Upper lobe of left lung (tissue), 6 donors: ENCODE measurements around the gene SLC23A3. TPM values are rescaled to one million over a fixed set of nuclear protein-coding genes. Genes with fewer than 3 reads are reported as not detected.

Experiments used
- ATAC-seq, 2 donors: fragments of 200-7000 bp; cut with Tn5 transposase; one replicate each; pipeline ENCODE4 v1.9.1; 2022; ENCODE audit warnings: mild to moderate bottlenecking in 2 of 2, moderate library complexity in 2 of 2; ENCODE audit not compliant: low FRiP score in 2 of 2
- DNase-seq, 2 donors: peaks; one replicate each; pipeline ENCODE4 v3.0.0-alpha.2; 2019 to 2020
- H3K27ac ChIP-seq, 4 donors: fragments of 200-600 bp; sonication (generic); one replicate each; pipeline ENCODE4 v1.5.1; 2016 to 2019
- H3K27me3 ChIP-seq, 4 donors: fragments of 200-600 bp; sonication (generic); one replicate each; pipeline ENCODE4 v1.5.1; 2017 to 2019
- H3K36me3 ChIP-seq, 4 donors: fragments of 200-600 bp; sonication (generic); one replicate each; pipeline ENCODE4 v1.5.1; 2016 to 2019
- H3K4me1 ChIP-seq, 4 donors: fragments of 200-600 bp; sonication (generic); one replicate each; pipeline ENCODE4 v1.5.1; 2018 to 2019
- H3K4me3 ChIP-seq, 4 donors: fragments of 200-600 bp; sonication (generic); one replicate each; pipeline ENCODE4 v1.5.1; 2017 to 2019; ENCODE audit warnings: mild to moderate bottlenecking in 2 of 4, moderate library complexity in 1 of 4
- H3K9me3 ChIP-seq, 4 donors: fragments of 200-600 bp; sonication (generic); one replicate each; pipeline ENCODE4 v1.5.1; 2018 to 2019
- CTCF ChIP-seq, 6 experiments: fragments of 450-650 bp in 4 of 6; fragments of 200-600 bp in 2 of 6; sonication (generic) in 2 of 6; IDR thresholded peaks; one replicate each; pipeline ENCODE4 v1.5.1; 2016 to 2019; ENCODE audit warnings: antibody characterized with exemption in 6 of 6
- EP300 ChIP-seq, 4 donors: sonication (generic); formaldehyde crosslinking; IDR thresholded peaks; one replicate each; pipeline ENCODE4 v1.5.1; 2017; ENCODE audit warnings: antibody characterized with exemption in 4 of 4, control low read depth in 2 of 4
- POLR2A ChIP-seq, 4 donors: fragments of 450-650 bp; IDR thresholded peaks; one replicate each; pipeline ENCODE4 v1.5.1; 2016 to 2017; ENCODE audit warnings: antibody characterized with exemption in 4 of 4, mild to moderate bottlenecking in 2 of 4
- POLR2AphosphoS5 ChIP-seq, 2 donors: sonication (generic); formaldehyde crosslinking; IDR thresholded peaks; one replicate each; pipeline ENCODE4 v1.5.1; 2017; ENCODE audit warnings: antibody characterized with exemption in 2 of 2
- WGBS, 2 donors: methylation state at CpG; one replicate each; pipeline ENCODE4 v1.1.5; 2017 to 2018; 5-methylcytosine and 5-hydroxymethylcytosine counted together
- total RNA-seq, 6 donors: library from RNA; depleted of rRNA in 4 of 6; stranded (reverse); fragments of >200 nt in 4 of 6; gene quantifications; one replicate each; pipeline versions ENCODE4 v1.1.0 to v1.2.1, GENCODE V29; 2016 to 2021
- donor health status: DM: no; HTN: no; CAD: no; lungs with moderate emphysema.
- donor health status: DM: no; HTN: yes; CAD: no; lungs with severe emphysema.

SLC23A3 gene
- total RNA-seq, 6 donors from 2014 or later = 0.33 to 6.3 (median 2.6) TPM

GRCh38 chr2:219176818-219177551, 7.2 kb upstream of the SLC23A3 start, which contains the start of gene CNPPD1:
CNPPD1 (minus strand) TSS chr2:219176925; CDS start chr2:219176828, 97 bp downstream.
- TF ChIP-seq POLR2AphosphoS5 (IDR thresholded peaks at IDR 0.05) (peak; percentile 94 to 98), CTCF (IDR thresholded peaks at IDR 0.05) (peak in 4 of 6 experiments; percentile 12 to 39 (median 25)), EP300 (IDR thresholded peaks at IDR 0.05) (peak in 2 of 4 donors; percentile 3 to 6), POLR2A (IDR thresholded peaks at IDR 0.05) (peak; percentile 86 to 99 (median 88))
- Histone ChIP-seq H3K4me1 (peaks cover 23 to 35% (median 26%) of the 10 kb centered on the region in 4 donors), H3K36me3 (peaks cover 22 to 58% (median 50%) of the 10 kb centered on the region in 4 donors), H3K9me3 (no peaks in the 10 kb centered on the region), H3K4me3 (peak within 1 kb of the TSS; percentile 79 to 92 (median 86)), H3K27ac (peak within 1 kb of the TSS; percentile 96 to 99 (median 98)), H3K27me3 (no peaks in the 10 kb centered on the region)
- DNase-seq (peak; percentile 91 to 98), ATAC-seq (peak; percentile 93 to 94)
- WGBS, 2 donors = 0% methylated on average over 13 to 43 of the region's 69 CpGs

DNA sequence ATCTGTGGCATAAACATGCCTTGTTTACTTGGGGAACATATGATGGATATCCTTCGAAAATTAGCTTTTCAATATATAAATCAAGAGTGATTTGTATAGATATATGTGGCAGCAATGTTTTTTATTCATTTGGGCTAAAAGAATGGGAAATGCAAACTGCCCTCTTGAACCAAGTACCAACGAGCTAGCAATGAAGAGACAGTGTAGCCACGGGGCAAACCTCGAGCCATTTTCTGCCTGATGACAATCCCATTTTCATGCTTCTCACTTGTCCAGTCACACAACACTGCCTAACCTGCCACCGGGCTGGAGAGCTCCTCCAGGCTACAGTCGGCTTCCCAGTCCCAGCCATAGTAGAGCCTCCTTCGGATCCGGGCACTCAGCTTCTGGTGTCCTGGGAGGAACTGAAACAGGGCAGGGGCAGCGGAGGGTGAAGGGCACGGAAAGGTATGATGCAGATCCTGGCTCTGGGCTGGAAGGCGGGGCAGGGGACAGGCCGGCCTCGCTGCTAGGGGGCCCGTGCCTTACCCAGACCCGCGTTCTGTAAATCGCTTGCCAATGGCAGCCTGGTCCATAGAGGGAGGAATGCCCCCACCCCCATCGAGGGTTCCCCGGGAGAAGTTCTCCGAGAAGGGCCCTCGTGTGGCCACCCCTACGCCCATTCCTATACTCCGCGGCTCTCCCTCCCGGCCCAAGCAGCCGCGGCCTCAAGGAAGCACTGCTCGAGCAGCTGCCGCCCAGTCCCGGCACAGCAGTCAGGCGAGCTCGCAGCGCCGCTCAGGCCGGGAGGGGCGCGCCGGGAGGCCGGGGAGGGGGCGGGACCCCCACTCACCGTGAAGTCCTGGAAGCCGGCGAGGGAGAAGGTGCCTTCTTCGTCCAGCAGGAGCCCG, 6.3 kb upstream of the SLC23A3 start:
- peaks cover 14 to 53% (median 44%) of the 10 kb centered on the region in 4 donors for H3K36me3 ChIP-seq
- 5 to 6% methylated on average over 19 to 24 of the region's 45 CpGs for WGBS, 2 donors
- TF ChIP-seq EP300 (IDR thresholded peaks at IDR 0.05) (no peak), CTCF (IDR thresholded peaks at IDR 0.05) (peak in 1 of 6 experiments; percentile 16)
- H3K9me3 ChIP-seq = no peaks in the 10 kb centered on the region
- DNase-seq (peak in 1 of 2 donors; percentile 71), ATAC-seq (peak; percentile 39 to 46)
- peaks cover 23 to 41% (median 30%) of the 10 kb centered on the region in 4 donors for H3K4me1 ChIP-seq
- peak overlapping the region; percentile 79 to 92 (median 86) for H3K4me3 ChIP-seq
- no peaks in the 10 kb centered on the region for H3K27me3 ChIP-seq
- peak overlapping the region; percentile 96 to 99 (median 98) for H3K27ac ChIP-seq

DNA sequence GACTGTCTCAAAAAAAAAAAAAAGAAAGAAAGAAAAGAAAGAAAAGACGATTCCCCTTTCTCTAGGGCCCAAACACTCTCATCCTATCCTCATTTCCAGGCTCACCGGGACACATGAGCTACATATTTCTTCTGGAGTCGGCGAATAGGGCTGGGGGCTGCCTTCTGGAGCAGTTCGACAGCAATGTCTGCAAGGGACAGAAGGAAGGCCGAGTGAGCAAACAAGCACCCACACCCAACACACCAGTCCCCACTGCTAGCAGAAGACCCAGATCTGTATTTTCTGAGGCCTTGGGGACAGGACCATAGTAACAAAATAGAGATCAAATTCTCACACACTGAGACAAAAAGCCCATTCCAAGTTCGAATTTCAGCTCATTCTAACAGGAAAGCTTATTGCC, 5.7 kb upstream of the SLC23A3 start:
- Histone ChIP-seq H3K27me3 (no peaks in the 10 kb centered on the region), H3K4me3 (peak overlapping the region in 3 of 4 donors; percentile 79 to 91 (median 80)), H3K9me3 (no peaks in the 10 kb centered on the region), H3K27ac (peak overlapping the region; percentile 96 to 99 (median 98)), H3K4me1 (peaks cover 23 to 44% (median 35%) of the 10 kb centered on the region in 4 donors), H3K36me3 (peaks cover 11 to 46% (median 37%) of the 10 kb centered on the region in 4 donors)
- DNase-seq (peak in 1 of 2 donors; percentile 12), ATAC-seq (no peak)
- WGBS, 2 donors = 81 to 83% methylated on average over 7 of the region's 7 CpGs
- TF ChIP-seq POLR2A (IDR thresholded peaks at IDR 0.05) (no peak), CTCF (IDR thresholded peaks at IDR 0.05) (no peak), POLR2AphosphoS5 (IDR thresholded peaks at IDR 0.05) (no peak), EP300 (IDR thresholded peaks at IDR 0.05) (no peak)

DNA sequence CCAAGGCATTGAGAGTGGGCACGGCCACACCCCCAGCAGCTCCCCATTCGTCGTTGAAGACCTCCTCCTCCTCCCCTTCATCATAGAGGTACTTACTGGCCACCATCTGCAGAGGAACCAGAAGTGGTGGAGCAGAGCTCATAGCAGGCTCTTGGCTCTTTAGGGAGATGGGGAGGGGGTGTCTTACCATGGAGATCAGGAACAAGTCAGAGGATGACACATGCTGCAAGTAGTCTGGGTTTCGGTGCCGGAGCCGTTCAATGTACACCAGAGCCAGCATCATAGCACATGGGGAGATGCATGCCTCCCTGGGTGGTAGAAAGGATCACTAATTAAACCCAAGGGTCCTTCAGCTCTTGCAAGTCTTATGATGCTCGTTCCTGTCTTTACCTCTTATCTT, 5.0 kb upstream of the SLC23A3 start:
- H3K4me3 ChIP-seq = no peak overlapping the region
- DNase-seq (peak in 1 of 2 donors; percentile 5), ATAC-seq (no peak)
- 86 to 87% methylated on average over 7 of the region's 7 CpGs for WGBS, 2 donors
- TF ChIP-seq EP300 (IDR thresholded peaks at IDR 0.05) (no peak), POLR2AphosphoS5 (IDR thresholded peaks at IDR 0.05) (no peak), POLR2A (IDR thresholded peaks at IDR 0.05) (no peak), CTCF (IDR thresholded peaks at IDR 0.05) (no peak)
- no peaks in the 10 kb centered on the region for H3K9me3 ChIP-seq
- peaks cover 11 to 39% (median 32%) of the 10 kb centered on the region in 4 donors for H3K36me3 ChIP-seq
- H3K4me1 ChIP-seq = peaks cover 23 to 41% (median 34%) of the 10 kb centered on the region in 4 donors
- no peak overlapping the region for H3K27ac ChIP-seq
- H3K27me3 ChIP-seq = no peaks in the 10 kb centered on the region
